Lower leg skin (tissue), 3 donors: ENCODE data around the gene SNX7.

Experiments
- CTCF ChIP-seq, 3 donors: fragments of 450-650 bp; IDR thresholded peaks; one replicate each; pipeline ENCODE4 v1.5.1; 2016; ENCODE audit warnings: antibody characterized with exemption in 3 of 3, mild to moderate bottlenecking in 3 of 3, moderate library complexity in 2 of 3
- POLR2A ChIP-seq, 2 donors: fragments of 450-650 bp; IDR thresholded peaks; one replicate each; pipeline ENCODE4 v1.6.1; 2016 to 2017; ENCODE audit warnings: antibody characterized with exemption in 2 of 2, mild to moderate bottlenecking in 1 of 2, moderate library complexity in 1 of 2

- TF ChIP-seq POLR2A (IDR thresholded peaks at IDR 0.05): no peak
- no peak for TF ChIP-seq CTCF (IDR thresholded peaks at IDR 0.05)
Observed at GRCh38 chr1:98793136-98793535, 131.6 kb downstream of the SNX7 start.
